Gastroesophageal sphincter (tissue), 4 donors: Measurements from ENCODE around the gene LDLRAD3. TPM values are rescaled to one million over a fixed set of nuclear protein-coding genes. Genes with fewer than 3 reads are reported as not detected.
"Not testable (repeated sequence)": the region's sequence is repeated elsewhere in the genome, so short reads cannot be mapped to it uniquely, and the experiment has no call there.

Experiments
- ATAC-seq: fragments of 150-250 bp; one replicate; pipeline ENCODE4 v1.9.1; 2016; ENCODE audit warnings: mild to moderate bottlenecking, moderate library complexity
- H3K27ac ChIP-seq, 4 donors: fragments of 200-600 bp; sonication (generic) in 3 of 4; 1 replicate in 3 of 4; 2 replicates in 1 of 4; pipeline ENCODE4 v1.5.1; 2016 to 2019
- H3K27me3 ChIP-seq: fragments of 200-600 bp; sonication (generic); one replicate; pipeline ENCODE4 v1.5.1; 2019
- H3K36me3 ChIP-seq, 2 donors: fragments of 200-600 bp; sonication (generic); one replicate each; pipeline ENCODE4 v1.5.1; 2019; ENCODE audit warnings: control low read depth in 1 of 2
- H3K4me1 ChIP-seq, 3 donors: fragments of 200-600 bp; sonication (generic); 1 replicate in 2 of 3; 2 replicates in 1 of 3; pipeline ENCODE4 v1.5.1; 2016 to 2019; ENCODE audit warnings: control low read depth in 2 of 3
- H3K4me3 ChIP-seq, 2 donors: fragments of 200-600 bp; sonication (generic); one replicate each; pipeline ENCODE4 v1.5.1; 2019; ENCODE audit warnings: mild to moderate bottlenecking in 1 of 2, moderate library complexity in 1 of 2
- H3K9me3 ChIP-seq, 3 donors: fragments of 200-600 bp; sonication (generic); one replicate each; pipeline ENCODE4 v1.5.1; 2017 to 2019; ENCODE audit warnings: control low read depth in 2 of 3
- CTCF ChIP-seq, 4 experiments: fragments of 200-600 bp in 2 of 4; fragments of 450-650 bp in 2 of 4; sonication (generic) in 1 of 4; IDR thresholded peaks; one replicate each; pipeline ENCODE4 v1.5.1; 2017 to 2019; ENCODE audit warnings: antibody characterized with exemption in 4 of 4, mild to moderate bottlenecking in 2 of 4, moderate library complexity in 2 of 4
- EP300 ChIP-seq: sonication (generic); formaldehyde crosslinking; IDR thresholded peaks from one replicate; pipeline ENCODE4 v1.6.1; 2017; ENCODE audit warnings: antibody characterized with exemption, mild to moderate bottlenecking
- POLR2A ChIP-seq, 2 donors: fragments of 450-650 bp; IDR thresholded peaks; one replicate each; pipeline ENCODE4 v1.6.1; 2017; ENCODE audit warnings: antibody characterized with exemption in 2 of 2, mild to moderate bottlenecking in 2 of 2, moderate library complexity in 1 of 2
- POLR2AphosphoS5 ChIP-seq: sonication (generic); formaldehyde crosslinking; IDR thresholded peaks from one replicate; pipeline ENCODE4 v1.6.1; 2017; ENCODE audit warnings: antibody characterized with exemption
- WGBS, 2 donors: methylation state at CpG; one replicate each; pipeline ENCODE4 v1.1.5; 2018; ENCODE audit warnings: low coverage in 1 of 2; 5-methylcytosine and 5-hydroxymethylcytosine counted together
- total RNA-seq, 4 donors: library from RNA; depleted of rRNA; stranded (reverse); fragments of >200 nt; gene quantifications; one replicate each; pipeline ENCODE4 v1.1.0, GENCODE V29; 2016

Gene LDLRAD3
- total RNA-seq, 4 donors from 2014 or later: 4.0 to 8.9 (median 7.2) TPM

GRCh38 chr11:35906681-35907080 is 37.2 kb upstream of the LDLRAD3 start:
- Histone ChIP-seq H3K27me3 (no peaks in the 10 kb centered on the region), H3K27ac (peak overlapping the region in 1 of 4 donors; percentile 5), H3K9me3 (peaks cover 0 to 18% (median 0%) of the 10 kb centered on the region in 3 donors), H3K36me3 (no peaks in the 10 kb centered on the region), H3K4me3 (no peak overlapping the region), H3K4me1 (peaks cover 0 to 20% (median 8%) of the 10 kb centered on the region in 3 donors)
- WGBS, 2 donors: 74 to 76% methylated on average over 3 of the region's 3 CpGs
- ATAC-seq: no peak
- no peak for TF ChIP-seq POLR2A (IDR thresholded peaks at IDR 0.05)
- TF ChIP-seq POLR2AphosphoS5: no peak
- TF ChIP-seq CTCF (IDR thresholded peaks at IDR 0.05): no peak
- no peak for TF ChIP-seq EP300

- ATAC-seq: peak; percentile 91
- Histone ChIP-seq H3K9me3 (peaks cover 0 to 6% (median 0%) of the 10 kb centered on the region in 3 donors), H3K36me3 (no peaks in the 10 kb centered on the region), H3K27me3 (no peaks in the 10 kb centered on the region), H3K27ac (peak overlapping the region; percentile 60 to 76 (median 70)), H3K4me1 (peaks cover 0 to 20% (median 8%) of the 10 kb centered on the region in 3 donors), H3K4me3 (no peak overlapping the region)
- 23 to 43% methylated on average over 2 to 4 of the region's 4 CpGs for WGBS, 2 donors
- TF ChIP-seq POLR2AphosphoS5 (peak; percentile 87), POLR2A (IDR thresholded peaks at IDR 0.05) (no peak), EP300 (no peak)
Observed at GRCh38 chr11:35907648-35908431, 36.0 kb upstream of the LDLRAD3 start.

- peaks cover 0 to 20% (median 8%) of the 10 kb centered on the region in 3 donors for H3K4me1 ChIP-seq
- H3K27me3 ChIP-seq, H3K9me3 ChIP-seq, H3K36me3 ChIP-seq, H3K4me3 ChIP-seq: not testable (repeated sequence)
- 50 to 89% methylated on average over 2 to 3 of the region's 5 CpGs for WGBS, 2 donors
- peak; percentile 25 for ATAC-seq
- peak overlapping the region; percentile 30 to 73 (median 63) for H3K27ac ChIP-seq
Observed at GRCh38 chr11:35908432-35908771, 35.5 kb upstream of the LDLRAD3 start.

- 37 to 67% methylated on average over 3 of the region's 3 CpGs for WGBS, 2 donors
- no peaks in the 10 kb centered on the region for H3K9me3 ChIP-seq
- H3K4me1 ChIP-seq: peaks cover 0 to 20% (median 8%) of the 10 kb centered on the region in 3 donors
- ATAC-seq: no peak
- TF ChIP-seq POLR2AphosphoS5 (no peak), EP300 (no peak), CTCF (IDR thresholded peaks at IDR 0.05) (no peak), POLR2A (IDR thresholded peaks at IDR 0.05) (no peak)
- no peak overlapping the region for H3K4me3 ChIP-seq
- no peaks in the 10 kb centered on the region for H3K27me3 ChIP-seq
- peak overlapping the region in 2 of 4 donors; percentile 31 to 73 for H3K27ac ChIP-seq
- no peaks in the 10 kb centered on the region for H3K36me3 ChIP-seq
Observed at GRCh38 chr11:35909511-35910265, 34.2 kb upstream of the LDLRAD3 start.

GRCh38 chr11:35911013-35911412 is 32.8 kb upstream of the LDLRAD3 start:
- Histone ChIP-seq H3K27me3 (no peaks in the 10 kb centered on the region), H3K36me3 (no peaks in the 10 kb centered on the region), H3K27ac (no peak overlapping the region), H3K4me1 (peaks cover 0 to 20% (median 8%) of the 10 kb centered on the region in 3 donors), H3K4me3 (no peak overlapping the region), H3K9me3 (no peaks in the 10 kb centered on the region)
- TF ChIP-seq CTCF (IDR thresholded peaks at IDR 0.05): no peak
- no peak for TF ChIP-seq POLR2A (IDR thresholded peaks at IDR 0.05)
- TF ChIP-seq EP300: no peak
- TF ChIP-seq POLR2AphosphoS5: no peak
- ATAC-seq: no peak
- 100% methylated on average over 1 to 4 of the region's 6 CpGs for WGBS, 2 donors
